HUES64 (cell line): ENCODE measurements around the gene PRR36.
A peak's percentile ranks its signal among the peaks of the same experiment; 100 is the strongest.

Source experiments
- H3K27ac ChIP-seq: 2 replicates; pipeline ENCODE4 v1.7.0; 2013; ENCODE audit warnings: low read depth, low read length, inconsistent platforms
- H3K27me3 ChIP-seq: 2 replicates; pipeline ENCODE4 v1.6.1; 2013; ENCODE audit warnings: mild to moderate bottlenecking, low read length; ENCODE audit not compliant: insufficient read depth
- H3K36me3 ChIP-seq: 2 replicates; pipeline ENCODE4 v1.6.1; 2013; ENCODE audit warnings: mild to moderate bottlenecking, low read length; ENCODE audit not compliant: insufficient read depth
- H3K4me1 ChIP-seq: 2 replicates; pipeline ENCODE4 v1.6.1; 2013; ENCODE audit warnings: mild to moderate bottlenecking, low read length, moderate library complexity; ENCODE audit not compliant: insufficient read depth
- H3K4me3 ChIP-seq: 2 replicates; pipeline ENCODE4 v1.5.1; 2013; ENCODE audit warnings: mild to moderate bottlenecking, low read length, moderate library complexity
- H3K9ac ChIP-seq: 2 replicates; pipeline ENCODE4 v1.6.1; 2013; ENCODE audit warnings: mild to moderate bottlenecking, low read depth, low read length
- H3K9me3 ChIP-seq: 2 replicates; pipeline ENCODE4 v1.6.1; 2013; ENCODE audit warnings: low read depth, low read length; ENCODE audit not compliant: insufficient read depth
- WGBS: fragments of 150-250, 120-280 bp; methylation state at CpG from one replicate; pipeline ENCODE4 v1.1.7; 2013; ENCODE audit warnings: missing lambda C conversion rate; 5-methylcytosine and 5-hydroxymethylcytosine counted together

The PRR36 gene

GRCh38 chr19:7868671-7869452, 5.3 kb downstream of the PRR36 start:
- H3K9ac ChIP-seq, result no peak overlapping the region
- H3K27ac ChIP-seq, result peak overlapping the region; percentile 70; the same call in 1 of the 2 replicates
- H3K4me3 ChIP-seq, result peak overlapping the region; percentile 52
- H3K27me3 ChIP-seq, result peaks cover 39% of the 10 kb centered on the region
- no peaks in the 10 kb centered on the region for H3K36me3 ChIP-seq
- peaks cover 11% of the 10 kb centered on the region; the same call in 1 of the 2 replicates for H3K4me1 ChIP-seq
- 9% methylated on average over 67 of the region's 67 CpGs for WGBS
- no peaks in the 10 kb centered on the region for H3K9me3 ChIP-seq

GRCh38 chr19:7868326-7868670, 5.9 kb downstream of the PRR36 start:
- Histone ChIP-seq H3K27me3 (peaks cover 39% of the 10 kb centered on the region), H3K9me3 (no peaks in the 10 kb centered on the region), H3K9ac (no peak overlapping the region), H3K27ac (no peak overlapping the region; the same call in 1 of the 2 replicates), H3K4me1 (peaks cover 11% of the 10 kb centered on the region; the same call in 1 of the 2 replicates), H3K4me3 (peak overlapping the region; percentile 52; the same call in 1 of the 2 replicates), H3K36me3 (no peaks in the 10 kb centered on the region)
- WGBS, result 51% methylated on average over 21 of the region's 21 CpGs

- H3K9ac ChIP-seq, result no peak overlapping the region
- 90% methylated on average over 9 of the region's 9 CpGs for WGBS
Measured at GRCh38 chr19:7867092-7867844, 6.9 kb downstream of the PRR36 start.

GRCh38 chr19:7866399-7867091, 7.6 kb downstream of the PRR36 start:
- H3K9me3 ChIP-seq, result no peaks in the 10 kb centered on the region
- H3K27ac ChIP-seq, result no peak overlapping the region
- 83% methylated on average over 12 of the region's 12 CpGs for WGBS
- no peak overlapping the region for H3K4me3 ChIP-seq
- no peak overlapping the region for H3K9ac ChIP-seq
- H3K36me3 ChIP-seq, result no peaks in the 10 kb centered on the region
- peaks cover 11% of the 10 kb centered on the region; the same call in 1 of the 2 replicates for H3K4me1 ChIP-seq
- H3K27me3 ChIP-seq, result peaks cover 44% of the 10 kb centered on the region

More at GRCh38 chr19:7867092-7867844, 6.9 kb downstream of the PRR36 start:
- Histone ChIP-seq H3K36me3 (no peaks in the 10 kb centered on the region), H3K9me3 (no peaks in the 10 kb centered on the region), H3K27ac (no peak overlapping the region), H3K27me3 (peaks cover 37% of the 10 kb centered on the region), H3K4me1 (peaks cover 11% of the 10 kb centered on the region; the same call in 1 of the 2 replicates), H3K4me3 (no peak overlapping the region)

GRCh38 chr19:7865262-7865911, 8.8 kb downstream of the PRR36 start:
- no peaks in the 10 kb centered on the region for H3K9me3 ChIP-seq
- H3K4me3 ChIP-seq, result no peak overlapping the region
- H3K9ac ChIP-seq, result no peak overlapping the region
- H3K27ac ChIP-seq, result no peak overlapping the region
- 67% methylated on average over 10 of the region's 10 CpGs for WGBS
- peaks cover 55% of the 10 kb centered on the region for H3K27me3 ChIP-seq
- H3K36me3 ChIP-seq, result no peaks in the 10 kb centered on the region
- peaks cover 9% of the 10 kb centered on the region; the same call in 1 of the 2 replicates for H3K4me1 ChIP-seq

- Histone ChIP-seq H3K4me3 (no peak overlapping the region), H3K9me3 (no peaks in the 10 kb centered on the region), H3K27me3 (peaks cover 56% of the 10 kb centered on the region), H3K9ac (no peak overlapping the region), H3K4me1 (peaks cover 9% of the 10 kb centered on the region; the same call in 1 of the 2 replicates), H3K36me3 (no peaks in the 10 kb centered on the region), H3K27ac (no peak overlapping the region)
- 68% methylated on average over 18 of the region's 18 CpGs for WGBS
Measured at GRCh38 chr19:7864690-7865074, 9.5 kb downstream of the PRR36 start.

GRCh38 chr19:7863971-7864689, 10.1 kb downstream of the PRR36 start:
- no peak overlapping the region for H3K27ac ChIP-seq
- no peaks in the 10 kb centered on the region for H3K9me3 ChIP-seq
- peaks cover 59% of the 10 kb centered on the region for H3K27me3 ChIP-seq
- H3K36me3 ChIP-seq, result no peaks in the 10 kb centered on the region
- H3K4me1 ChIP-seq, result peaks cover 9% of the 10 kb centered on the region; the same call in 1 of the 2 replicates
- H3K4me3 ChIP-seq, result no peak overlapping the region; the same call in 1 of the 2 replicates
- WGBS, result 67% methylated on average over 21 of the region's 21 CpGs
- H3K9ac ChIP-seq, result no peak overlapping the region

GRCh38 chr19:7863157-7863970, 10.8 kb downstream of the PRR36 start:
- Histone ChIP-seq H3K36me3 (no peaks in the 10 kb centered on the region), H3K27ac (no peak overlapping the region), H3K4me3 (peak overlapping the region; percentile 64), H3K4me1 (peaks cover 10% of the 10 kb centered on the region; the same call in 1 of the 2 replicates), H3K27me3 (peaks cover 59% of the 10 kb centered on the region), H3K9me3 (no peaks in the 10 kb centered on the region), H3K9ac (peak overlapping the region; percentile 44; the same call in 1 of the 2 replicates)
- WGBS, result 20% methylated on average over 83 of the region's 83 CpGs

GRCh38 chr19:7862413-7862951, 11.7 kb downstream of the PRR36 start:
- Histone ChIP-seq H3K27ac (no peak overlapping the region), H3K9me3 (no peaks in the 10 kb centered on the region), H3K4me3 (peak overlapping the region; percentile 64), H3K9ac (peak overlapping the region; percentile 49; the same call in 1 of the 2 replicates), H3K36me3 (no peaks in the 10 kb centered on the region), H3K27me3 (peaks cover 58% of the 10 kb centered on the region), H3K4me1 (peaks cover 9% of the 10 kb centered on the region; the same call in 1 of the 2 replicates)
- under 1% methylated on average over 43 of the region's 67 CpGs for WGBS
